OCI-LY7 (cell line): ENCODE results near the gene NOD2.

Experiments
- CTCF ChIP-seq: fragments of 200-600 bp; sonication (generic); conservative IDR thresholded peaks from 2 replicates; pipeline ENCODE4 v1.5.1; 2014; ENCODE audit warnings: mild to moderate bottlenecking, antibody characterized with exemption, low read length, moderate library complexity, mixed read lengths
- EZH2phosphoT487 ChIP-seq: fragments of 200-600 bp; sonication (generic); IDR thresholded peaks from 2 replicates; pipeline ENCODE4 v1.6.1; 2018; ENCODE audit warnings: low read depth, borderline replicate concordance, mild to moderate bottlenecking, mixed run types, antibody characterized with exemption, low read length, moderate library complexity, mixed read lengths

GRCh38 chr16:50740736-50741135, 47.3 kb downstream of the NOD2 start:
- TF ChIP-seq CTCF = no peak
- no peak for TF ChIP-seq EZH2phosphoT487
